ENCODE data around the gene ODAPH. TPM values are rescaled to one million over a fixed set of nuclear protein-coding genes. Genes with fewer than 3 reads are reported as not detected.

The ODAPH gene
- total RNA-seq, 1 experiment from 2014 or later: not detected

GRCh38 chr4:75567725-75568124 is 11.9 kb downstream of the ODAPH start:
- H3K18ac ChIP-seq (ENCODE audit: insufficient read length, low read depth, low read length): no peak overlapping the region
- no peak overlapping the region for H2BK120ac ChIP-seq (ENCODE audit: low read depth, low read length, poor library complexity, severe bottlenecking)
- no peak overlapping the region for H2BK5ac ChIP-seq (ENCODE audit: insufficient read length, low read length)
- no peaks in the 10 kb centered on the region for H3K4me1 ChIP-seq (ENCODE audit: insufficient read depth, low read length)
- no peaks in the 10 kb centered on the region for H3K23me2 ChIP-seq (ENCODE audit: insufficient read length, low read depth, low read length, poor library complexity, severe bottlenecking)
- H3K9me3 ChIP-seq (ENCODE audit: control insufficient read depth, low read depth, low read length): peaks cover 5% of the 10 kb centered on the region
- Mint-ChIP-seq H3K4me3 (no peak overlapping the region), H3K9me3 (peaks cover 10 to 12% of the 10 kb centered on the region in 2 experiments), H3K4me1 (peaks cover 3% of the 10 kb centered on the region in 2 experiments; a peak in 1 of 4 replicates), H3K27me3 (ENCODE audit: low read depth) (peaks cover 18% of the 10 kb centered on the region), H3K27ac (no peak overlapping the region), H3K36me3 (ENCODE audit: insufficient read depth in 1 of 3, low read depth in 3 of 3) (peaks cover 0 to 15% (median 8%) of the 10 kb centered on the region in 3 experiments; a peak in 4 of 7 replicates)
- no peak overlapping the region for H3K23ac ChIP-seq (ENCODE audit: insufficient read length, low read depth, low read length)
- no peak overlapping the region for H3K4me2 ChIP-seq (ENCODE audit: insufficient read depth, insufficient read length, low read length)
- H4K8ac ChIP-seq (replicated peaks; ENCODE audit: insufficient read length, low read depth, low read length): no peak overlapping the region
- H2AFZ ChIP-seq (ENCODE audit: low read length): no peak overlapping the region
- H3K14ac ChIP-seq (ENCODE audit: insufficient read depth, low read length): no peak overlapping the region
- H4K91ac ChIP-seq (ENCODE audit: insufficient read length, low read depth, low read length): no peak overlapping the region
- no peak overlapping the region for H2BK12ac ChIP-seq (ENCODE audit: insufficient read length, low read depth, low read length)
- no peaks in the 10 kb centered on the region for H4K20me1 ChIP-seq (ENCODE audit: control insufficient read depth, insufficient read depth, insufficient read length)
- H3K27me3 ChIP-seq (ENCODE audit: insufficient read depth, low read length): no peaks in the 10 kb centered on the region
- no peak for DNase-seq
- H3K4ac ChIP-seq (ENCODE audit: low read depth, low read length): no peak overlapping the region
- H3K27ac ChIP-seq (ENCODE audit: insufficient read length, low read depth, low read length): no peak overlapping the region
- H3K9ac ChIP-seq (ENCODE audit: extremely low read depth, insufficient read length, low read length): no peak overlapping the region
- WGBS (ENCODE audit: extremely low coverage, insufficient read length, low lambda C conversion rate): no CpG with 5 or more reads among the region's 2 CpGs
- H2BK15ac ChIP-seq (ENCODE audit: low read depth, low read length): no peak overlapping the region
- no peak for TF ChIP-seq CTCF (conservative IDR thresholded peaks at IDR 0.05)
- no peak overlapping the region for H4K5ac ChIP-seq (ENCODE audit: insufficient read length, low read depth, low read length)
- no peaks in the 10 kb centered on the region for H3K79me1 ChIP-seq (ENCODE audit: insufficient read depth, low read depth, low read length, poor library complexity, severe bottlenecking)
- no peak overlapping the region for H2AK5ac ChIP-seq (ENCODE audit: insufficient read length, low read length)
- no peak overlapping the region for H2BK20ac ChIP-seq (ENCODE audit: low read depth, low read length, poor library complexity, severe bottlenecking)
- no peak overlapping the region for H3T11ph ChIP-seq (ENCODE audit: low read length)
- H3K79me2 ChIP-seq (ENCODE audit: insufficient read depth, low read length): no peaks in the 10 kb centered on the region
- no peak overlapping the region for H3K56ac ChIP-seq (ENCODE audit: insufficient read length, low read depth, low read length)

Measured in H9 (cell line).